Right lobe of liver (tissue), 6 donors: ENCODE measurements around the gene SCRN2. TPM values are rescaled to one million over a fixed set of nuclear protein-coding genes. Genes with fewer than 3 reads are reported as not detected.

Source experiments
- ATAC-seq, 4 donors: fragments of 200-7000 bp; cut with Tn5 transposase; one replicate each; pipeline ENCODE4 v1.9.1; 2020; ENCODE audit warnings: mild to moderate bottlenecking in 4 of 4, moderate library complexity in 4 of 4
- DNase-seq, 3 donors: peaks; one replicate each; pipeline ENCODE4 v3.0.0-alpha.2; 2020
- H3K27ac ChIP-seq, 3 donors: fragments of 200-600 bp; one replicate each; pipeline ENCODE4 v1.8.0; 2022
- H3K27me3 ChIP-seq, 2 donors: fragments of 200-600 bp; one replicate each; pipeline ENCODE4 v1.8.0; 2022
- H3K36me3 ChIP-seq, 4 donors: fragments of 200-600 bp; sonication (generic) in 1 of 4; one replicate each; pipeline versions ENCODE4 v1.5.1 to v1.8.0; 2017 to 2022; ENCODE audit warnings: control low read depth in 1 of 4
- H3K4me1 ChIP-seq, 4 donors: fragments of 200-600 bp; sonication (generic) in 1 of 4; one replicate each; pipeline versions ENCODE4 v1.5.1 to v1.8.0; 2017 to 2022; ENCODE audit warnings: control low read depth in 1 of 4
- H3K4me3 ChIP-seq, 3 donors: fragments of 200-600 bp; one replicate each; pipeline ENCODE4 v1.8.0; 2022
- H3K9me3 ChIP-seq, 4 donors: fragments of 200-600 bp; sonication (generic) in 1 of 4; one replicate each; pipeline versions ENCODE4 v1.5.1 to v1.8.0; 2017 to 2022; ENCODE audit warnings: control low read depth in 1 of 4
- CTCF ChIP-seq, 4 donors: fragments of 200-600 bp in 3 of 4; fragments of 450-650 bp in 1 of 4; IDR thresholded peaks; one replicate each; pipeline versions ENCODE4 v1.5.1 to v1.8.0; 2016 to 2022; ENCODE audit warnings: antibody characterized with exemption in 4 of 4, mild to moderate bottlenecking in 2 of 4
- POLR2A ChIP-seq: fragments of 450-650 bp; IDR thresholded peaks from one replicate; pipeline ENCODE4 v1.6.1; 2017; ENCODE audit warnings: antibody characterized with exemption, mild to moderate bottlenecking
- WGBS: methylation state at CpG from one replicate; pipeline ENCODE4 v1.1.6; 2018; ENCODE audit warnings: low coverage, low lambda C conversion rate; ENCODE audit not compliant: insufficient coverage; ENCODE audit errors: missing lambda C conversion rate; 5-methylcytosine and 5-hydroxymethylcytosine counted together
- intact Hi-C, 2 donors: fragments of 100-400 bp; cut with DNase I; formaldehyde crosslinking; loops; one replicate each; pipeline versions ENCODE4 v1.11.2 to v1.14.1; 2022
- total RNA-seq, 6 experiments: library from RNA; depleted of rRNA in 2 of 6; stranded (reverse); fragments of >200 nt in 2 of 6; fragmentation: NEBNext Ultra II Directional in 3 of 6; extraction: Animal tissue kit (Norgen Biotek cat#: 25700) in 3 of 6; gene quantifications; one replicate each; pipeline versions ENCODE4 v1.1.0 to v1.2.4, GENCODE V29; 2016 to 2023
- donor health status: DM: no; HTN: yes; CAD: no.
- donor health status: DM: no; HTN: no; CAD: no.
- donor health status: DM: no; HTN: no; CAD: no.
- donor health status: DM: no; HTN: yes; CAD: no.
- donor health status: DM: no; HTN: yes; CAD: no.

Gene SCRN2
- total RNA-seq, 6 experiments from 2014 or later = 18.1 to 25.7 (median 19.6) TPM

DNA sequence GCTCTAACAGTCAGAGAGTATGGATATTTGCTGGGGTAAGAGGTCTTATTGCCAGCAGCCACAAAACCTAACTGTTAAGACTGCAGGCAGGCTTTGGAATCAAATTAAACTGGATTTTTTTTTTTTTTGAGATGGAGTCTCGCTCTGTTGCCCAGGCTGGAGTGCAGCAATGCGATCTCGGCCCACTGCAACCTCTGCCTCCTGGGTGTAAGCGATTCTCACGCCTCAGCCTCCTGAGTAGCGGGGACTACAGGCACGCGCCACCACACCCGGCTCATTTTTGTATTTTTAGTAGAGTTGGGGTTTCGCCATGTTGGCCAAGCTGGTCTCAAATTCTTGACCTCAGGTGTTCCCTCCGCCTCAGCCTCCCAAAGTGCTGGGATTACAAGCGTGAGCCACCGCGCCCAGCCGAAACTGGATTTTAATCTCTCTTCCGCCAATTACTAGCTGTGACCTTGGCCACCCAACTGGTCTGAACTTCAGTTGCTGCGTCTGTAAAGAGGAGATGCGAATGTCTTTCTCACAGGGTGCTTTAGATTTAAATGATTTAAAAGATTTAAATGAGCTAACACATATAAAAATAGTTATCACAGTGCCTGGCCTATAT, 10.6 kb downstream of the SCRN2 start:
- H3K36me3 ChIP-seq = peaks cover 6 to 28% (median 11%) of the 10 kb centered on the region in 4 donors
- peaks cover 0 to 21% (median 6%) of the 10 kb centered on the region in 4 donors for H3K4me1 ChIP-seq
- H3K4me3 ChIP-seq = peak overlapping the region; percentile 86 to 94 (median 87)
- no peak for TF ChIP-seq CTCF (IDR thresholded peaks at IDR 0.05)
- TF ChIP-seq POLR2A = no peak
- H3K9me3 ChIP-seq = no peaks in the 10 kb centered on the region
- ATAC-seq (no peak), DNase-seq (no peak)
- 67% methylated on average over 18 of the region's 18 CpGs for WGBS
- no peaks in the 10 kb centered on the region for H3K27me3 ChIP-seq
- peak overlapping the region; percentile 17 to 72 (median 41) for H3K27ac ChIP-seq
- intact Hi-C loops = no loop called here

- WGBS = 53% methylated on average over 3 of the region's 3 CpGs
- Histone ChIP-seq H3K36me3 (peaks cover 8 to 34% (median 13%) of the 10 kb centered on the region in 4 donors), H3K4me3 (no peak overlapping the region), H3K27me3 (no peaks in the 10 kb centered on the region), H3K4me1 (peaks cover 0 to 21% (median 6%) of the 10 kb centered on the region in 4 donors), H3K9me3 (no peaks in the 10 kb centered on the region), H3K27ac (no peak overlapping the region)
- DNase-seq = no peak
- ATAC-seq = peak in 1 of 4 donors; percentile 6
- intact Hi-C loops = no loop called here
- no peak for TF ChIP-seq CTCF (IDR thresholded peaks at IDR 0.05)
- TF ChIP-seq POLR2A = no peak
Measured at GRCh38 chr17:47829870-47830269, 11.2 kb downstream of the SCRN2 start.

DNA sequence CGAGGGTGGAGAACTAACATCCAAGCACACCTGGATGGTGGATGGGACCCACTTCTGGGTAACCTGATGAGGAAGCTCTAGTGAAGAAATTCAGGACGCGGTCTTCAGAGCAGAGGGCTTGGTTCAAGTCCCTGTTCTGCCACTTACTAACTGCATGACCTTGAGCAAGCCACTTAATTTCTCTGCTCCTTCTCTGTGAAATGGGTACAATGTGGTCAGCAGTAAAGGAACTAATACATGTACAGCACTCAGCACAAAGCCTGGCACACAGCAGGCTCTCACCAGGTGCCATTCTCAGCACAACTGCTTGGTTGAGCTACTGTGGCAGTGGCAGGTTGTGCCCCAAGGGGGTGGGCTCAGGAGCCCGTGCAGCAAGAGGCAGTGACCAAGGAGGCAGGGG, 17.6 kb downstream of the SCRN2 start:
- ATAC-seq = no peak
- WGBS = 68% methylated on average over 2 of the region's 4 CpGs
- Histone ChIP-seq H3K36me3 (peaks cover 8 to 45% (median 18%) of the 10 kb centered on the region in 4 donors), H3K4me3 (no peak overlapping the region), H3K4me1 (no peaks in the 10 kb centered on the region), H3K27ac (no peak overlapping the region), H3K9me3 (no peaks in the 10 kb centered on the region), H3K27me3 (no peaks in the 10 kb centered on the region)
- intact Hi-C loops = no loop called here
- TF ChIP-seq POLR2A (no peak), CTCF (IDR thresholded peaks at IDR 0.05) (no peak)
- DNase-seq = no peak

DNA sequence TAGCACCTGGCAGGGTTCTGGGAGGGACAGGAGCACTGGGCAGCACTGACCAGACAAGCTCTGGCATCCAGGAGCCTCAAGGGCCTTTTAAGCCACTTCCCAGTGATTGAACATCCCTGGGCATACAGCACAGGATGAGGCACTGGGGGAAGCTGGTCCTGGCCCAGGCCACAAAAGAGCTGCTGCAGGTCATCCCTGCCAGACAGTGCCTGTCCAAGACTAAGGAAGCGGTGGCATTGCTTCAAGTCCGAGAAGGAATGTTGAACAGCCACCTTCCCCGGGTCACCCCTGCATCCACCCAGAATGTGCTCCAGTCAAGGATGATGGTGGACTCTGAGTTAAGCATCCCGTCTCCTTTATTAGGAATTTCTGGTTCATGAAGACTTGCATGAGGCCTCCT, 18.3 kb downstream of the SCRN2 start:
- H3K36me3 ChIP-seq = peaks cover 8 to 38% (median 18%) of the 10 kb centered on the region in 4 donors
- no peak overlapping the region for H3K27ac ChIP-seq
- intact Hi-C loops = no loop called here
- ATAC-seq = no peak
- H3K9me3 ChIP-seq = no peaks in the 10 kb centered on the region
- H3K27me3 ChIP-seq = no peaks in the 10 kb centered on the region
- TF ChIP-seq POLR2A (no peak), CTCF (IDR thresholded peaks at IDR 0.05) (no peak)
- H3K4me3 ChIP-seq = no peak overlapping the region
- no peaks in the 10 kb centered on the region for H3K4me1 ChIP-seq
- 100% methylated on average over 1 of the region's 4 CpGs for WGBS
- no peak for DNase-seq
